CD4-positive, alpha-beta T cell treated with Interleukin-17A for 4 hours (primary cell): ENCODE measurements around the gene SLC22A5.
"Not testable (repeated sequence)": the region's sequence is repeated elsewhere in the genome, so short reads cannot be mapped to it uniquely, and the experiment has no call there.

Experiments
- DNase-seq: peaks from one replicate; pipeline ENCODE4 v3.0.0-alpha.2; 2020; ENCODE audit warnings: mixed read lengths

SLC22A5 gene

GRCh38 chr5:132429463-132430440, 60.2 kb downstream of the SLC22A5 start:
- DNase-seq: no peak

DNA sequence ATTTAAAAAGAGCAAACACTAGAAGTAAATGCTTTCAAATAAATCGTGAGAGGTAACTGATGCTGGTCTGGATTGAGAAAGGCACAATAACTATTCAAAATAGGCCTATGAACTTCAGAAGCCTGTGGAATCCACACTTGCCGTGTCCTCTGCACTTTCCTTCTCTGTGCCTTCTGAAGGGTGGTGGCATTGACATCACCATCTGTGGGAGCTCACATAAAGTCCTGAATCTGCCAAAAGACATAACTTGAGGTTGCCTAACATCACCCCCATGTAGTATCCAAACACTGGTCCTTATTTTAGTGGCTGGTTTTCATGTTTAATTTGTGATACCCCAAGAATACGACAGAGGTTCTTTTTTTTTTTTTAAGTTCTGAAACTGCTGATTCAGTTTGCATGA, 61.2 kb downstream of the SLC22A5 start:
- DNase-seq: no peak

GRCh38 chr5:132431632-132432031, 62.1 kb downstream of the SLC22A5 start:
- DNase-seq: no peak

DNA sequence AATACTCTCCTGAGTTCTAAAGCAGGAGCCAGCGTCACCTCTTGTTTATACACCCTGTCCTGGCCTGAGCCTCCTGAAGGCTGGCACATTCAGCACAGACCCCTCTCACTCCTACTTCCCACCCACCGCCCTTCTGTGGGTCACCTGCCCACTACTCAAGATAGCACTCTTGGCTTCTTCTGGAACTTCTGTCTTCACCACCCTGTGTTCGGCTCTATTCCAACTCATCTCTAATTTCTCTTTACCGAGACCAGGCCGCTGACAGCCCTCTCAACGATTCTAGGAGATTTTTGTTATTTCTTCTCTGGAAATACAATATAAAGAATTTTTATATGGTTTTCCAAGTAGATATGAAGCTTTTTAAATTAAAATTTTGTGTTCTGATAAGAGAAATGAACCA, 63.6 kb downstream of the SLC22A5 start:
- no peak for DNase-seq

GRCh38 chr5:132434416-132435286, 65.1 kb downstream of the SLC22A5 start:
- DNase-seq: no peak

DNA sequence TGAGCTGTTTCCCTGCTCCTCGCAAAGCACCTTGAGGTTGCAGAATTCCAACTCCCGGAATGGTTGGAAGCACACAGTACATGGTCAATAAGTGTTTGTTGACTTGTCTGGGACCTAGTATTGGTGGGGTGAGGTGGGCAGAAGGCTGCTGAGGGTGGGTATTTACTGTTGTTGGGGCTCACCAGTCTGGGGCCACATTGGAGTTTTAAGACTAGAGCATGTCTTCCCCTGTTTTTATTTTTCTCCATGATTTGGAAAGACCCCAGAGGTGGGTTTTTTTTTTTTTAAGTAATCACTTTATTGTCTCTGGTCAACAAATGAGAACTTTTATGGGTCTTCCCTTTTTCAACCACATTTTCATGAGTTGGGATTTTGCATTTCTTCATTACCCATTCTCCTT, 65.9 kb downstream of the SLC22A5 start:
- no peak for DNase-seq

GRCh38 chr5:132435886-132436285, 66.4 kb downstream of the SLC22A5 start:
- no peak for DNase-seq

DNA sequence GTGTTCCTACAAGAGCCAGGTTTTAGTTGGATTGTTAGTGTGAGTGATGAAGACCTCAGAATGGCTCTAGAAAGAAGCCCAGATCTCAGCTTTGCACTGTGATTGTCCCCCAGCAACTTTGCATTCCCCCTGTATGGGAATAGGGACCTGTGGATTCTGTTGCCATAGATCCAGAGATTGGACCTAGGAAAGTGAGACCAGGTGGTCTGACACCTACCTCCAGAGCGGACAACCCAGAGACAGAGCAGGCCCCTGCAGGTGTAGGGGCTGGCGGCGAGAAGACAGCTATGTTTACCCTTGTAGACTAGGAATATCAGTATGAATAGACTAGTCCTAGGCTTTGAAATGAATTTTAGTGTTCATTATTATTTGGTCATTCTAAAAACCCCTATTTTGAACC, 67.4 kb downstream of the SLC22A5 start:
- DNase-seq: no peak

DNA sequence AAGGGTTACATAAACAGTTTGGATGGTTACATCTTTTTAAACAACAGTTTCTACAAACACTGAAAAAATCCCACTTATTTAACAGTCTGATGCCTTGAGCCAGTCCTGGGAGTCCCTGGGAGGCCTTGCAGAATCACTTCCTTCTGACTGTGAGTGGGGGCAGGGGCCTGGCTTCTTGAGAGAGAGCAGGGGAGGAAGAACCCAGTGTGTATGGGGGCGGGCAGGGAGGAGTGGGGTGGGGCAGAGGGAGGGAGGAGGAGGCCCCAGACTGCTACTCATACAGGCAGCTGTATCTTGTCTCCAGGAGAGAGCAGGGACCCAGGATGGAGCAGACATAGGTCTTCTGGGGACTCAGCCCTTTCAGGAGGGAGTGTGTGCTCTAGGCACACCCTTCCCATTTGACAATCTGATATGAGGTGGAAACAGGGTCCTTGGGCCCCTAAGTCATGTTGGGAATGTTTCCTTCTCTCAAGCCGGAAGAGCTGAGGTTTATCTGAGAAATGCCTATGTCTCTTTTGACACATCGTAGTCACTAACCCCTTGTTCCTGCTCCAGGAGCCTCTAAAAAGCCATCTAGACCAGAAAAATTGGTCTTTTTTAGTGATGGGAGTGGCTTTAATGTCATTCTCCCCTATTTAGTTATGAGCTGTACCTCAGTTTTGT, 68.2 kb downstream of the SLC22A5 start:
- peak; percentile 84 for DNase-seq

GRCh38 chr5:132438267-132438645, 68.7 kb downstream of the SLC22A5 start:
- DNase-seq: not testable (repeated sequence)

- no peak for DNase-seq
Observed at GRCh38 chr5:132438917-132439316, 69.4 kb downstream of the SLC22A5 start.

GRCh38 chr5:132439521-132440089, 70.1 kb downstream of the SLC22A5 start:
- no peak for DNase-seq

GRCh38 chr5:132444061-132444460, 74.6 kb downstream of the SLC22A5 start:
- no peak for DNase-seq
